Colonic mucosa (tissue), 4 donors: Measurements from ENCODE around the gene CENPB. TPM values are rescaled to one million over a fixed set of nuclear protein-coding genes. Genes with fewer than 3 reads are reported as not detected.

Experiments
- DNase-seq: peaks from one replicate; pipeline ENCODE4 v3.0.0-alpha.2; 2020
- H3K27ac ChIP-seq: fragments of 200-600 bp; one replicate; pipeline ENCODE4 v1.8.0; 2021
- H3K27me3 ChIP-seq: fragments of 200-600 bp; one replicate; pipeline ENCODE4 v1.8.0; 2021
- H3K36me3 ChIP-seq: fragments of 200-600 bp; one replicate; pipeline ENCODE4 v1.8.0; 2021
- H3K4me1 ChIP-seq: fragments of 200-600 bp; one replicate; pipeline ENCODE4 v1.8.0; 2021; ENCODE audit warnings: mild to moderate bottlenecking
- H3K4me3 ChIP-seq: fragments of 200-600 bp; one replicate; pipeline ENCODE4 v1.8.0; 2021
- H3K9ac ChIP-seq, 2 donors: one replicate each; pipeline ENCODE4 v1.7.0; 2013; ENCODE audit warnings: control low read depth in 2 of 2, low read depth in 2 of 2, low read length in 2 of 2
- H3K9me3 ChIP-seq: fragments of 200-600 bp; one replicate; pipeline ENCODE4 v1.8.0; 2021
- intact Hi-C: fragments of 100-400 bp; cut with DNase I; formaldehyde crosslinking; loops from one replicate; pipeline ENCODE4 v1.14.1; 2022
- total RNA-seq, 2 donors: library from RNA; stranded (reverse); fragmentation: NEBNext Ultra II Directional in 1 of 2; extraction: Animal tissue kit (Norgen Biotek cat#: 25700) in 1 of 2; gene quantifications; one replicate each; pipeline ENCODE4 v1.2.1, GENCODE V29; 2021
- TF ChIP-seq, protein P1 (sequence below): fragments of 200-600 bp; IDR thresholded peaks from one replicate; pipeline ENCODE4 v1.8.0; 2022; ENCODE audit warnings: antibody characterized with exemption, mild to moderate bottlenecking
- donor health status: healthy.
- donor health status: DM: no; HTN: no; CAD: no.
- donor health status: DM: no; HTN: no; CAD: no.

CENPB gene
- total RNA-seq, 2 donors from 2014 or later, result 65.6 to 93.3 TPM

DNA sequence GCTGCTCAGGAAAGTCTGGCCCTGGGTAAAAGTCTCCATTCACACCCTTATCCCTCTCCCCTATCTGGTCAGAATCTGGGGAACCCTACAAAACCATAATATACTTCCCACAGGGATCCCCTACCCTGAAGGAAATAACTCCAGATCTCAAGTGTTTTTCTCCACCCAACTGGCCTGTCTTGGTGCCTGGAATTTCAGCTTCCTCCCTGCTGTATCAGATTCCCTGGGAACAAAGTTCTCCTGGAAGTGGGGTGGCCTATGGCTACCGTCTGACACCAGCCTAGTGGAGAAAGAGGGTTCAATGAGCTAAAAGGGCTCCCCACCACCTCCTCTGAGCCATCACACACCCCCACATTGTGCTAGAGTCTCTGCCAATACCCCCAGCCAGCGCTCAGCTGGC, 39.1 kb downstream of the CENPB start:
- no peaks in the 10 kb centered on the region for H3K4me1 ChIP-seq
- intact Hi-C loops, result no loop called here
- TF ChIP-seq, protein P1, sequence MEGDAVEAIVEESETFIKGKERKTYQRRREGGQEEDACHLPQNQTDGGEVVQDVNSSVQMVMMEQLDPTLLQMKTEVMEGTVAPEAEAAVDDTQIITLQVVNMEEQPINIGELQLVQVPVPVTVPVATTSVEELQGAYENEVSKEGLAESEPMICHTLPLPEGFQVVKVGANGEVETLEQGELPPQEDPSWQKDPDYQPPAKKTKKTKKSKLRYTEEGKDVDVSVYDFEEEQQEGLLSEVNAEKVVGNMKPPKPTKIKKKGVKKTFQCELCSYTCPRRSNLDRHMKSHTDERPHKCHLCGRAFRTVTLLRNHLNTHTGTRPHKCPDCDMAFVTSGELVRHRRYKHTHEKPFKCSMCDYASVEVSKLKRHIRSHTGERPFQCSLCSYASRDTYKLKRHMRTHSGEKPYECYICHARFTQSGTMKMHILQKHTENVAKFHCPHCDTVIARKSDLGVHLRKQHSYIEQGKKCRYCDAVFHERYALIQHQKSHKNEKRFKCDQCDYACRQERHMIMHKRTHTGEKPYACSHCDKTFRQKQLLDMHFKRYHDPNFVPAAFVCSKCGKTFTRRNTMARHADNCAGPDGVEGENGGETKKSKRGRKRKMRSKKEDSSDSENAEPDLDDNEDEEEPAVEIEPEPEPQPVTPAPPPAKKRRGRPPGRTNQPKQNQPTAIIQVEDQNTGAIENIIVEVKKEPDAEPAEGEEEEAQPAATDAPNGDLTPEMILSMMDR, result no peak
- H3K27ac ChIP-seq, result no peak overlapping the region
- no peak overlapping the region for H3K9ac ChIP-seq
- no peaks in the 10 kb centered on the region for H3K36me3 ChIP-seq
- H3K4me3 ChIP-seq, result no peak overlapping the region
- DNase-seq, result no peak
- no peaks in the 10 kb centered on the region for H3K9me3 ChIP-seq
- peaks cover 15% of the 10 kb centered on the region for H3K27me3 ChIP-seq

DNA sequence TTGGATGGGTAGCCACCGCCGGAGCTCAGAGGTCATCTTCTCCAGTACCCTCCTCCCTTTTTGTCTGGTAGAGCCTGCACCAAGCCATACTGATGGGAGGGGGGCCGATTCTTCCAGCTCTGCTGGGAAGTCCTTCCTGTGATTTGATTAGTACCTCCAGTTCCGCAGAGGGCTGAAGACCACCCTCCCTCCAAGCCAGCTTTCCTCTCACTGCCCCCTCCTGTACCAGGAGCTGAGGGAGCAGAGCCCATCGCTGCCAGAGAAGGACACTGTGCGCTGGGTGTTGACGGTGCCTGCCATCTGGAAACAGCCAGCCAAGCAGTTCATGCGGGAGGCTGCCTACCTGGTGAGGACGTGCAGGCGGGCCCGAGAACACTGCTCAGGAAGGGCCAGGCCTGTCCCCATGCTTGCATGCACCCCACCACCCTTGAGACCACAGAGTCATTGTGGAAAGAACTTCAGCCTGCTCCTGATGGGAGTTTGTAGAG, 40.8 kb downstream of the CENPB start:
- Histone ChIP-seq H3K4me1 (no peaks in the 10 kb centered on the region), H3K27me3 (peaks cover 10% of the 10 kb centered on the region), H3K36me3 (no peaks in the 10 kb centered on the region), H3K9me3 (no peaks in the 10 kb centered on the region), H3K4me3 (no peak overlapping the region), H3K27ac (no peak overlapping the region), H3K9ac (no peak overlapping the region)
- TF ChIP-seq, protein P1, result no peak
- DNase-seq, result no peak
- intact Hi-C loops, result no loop called here

DNA sequence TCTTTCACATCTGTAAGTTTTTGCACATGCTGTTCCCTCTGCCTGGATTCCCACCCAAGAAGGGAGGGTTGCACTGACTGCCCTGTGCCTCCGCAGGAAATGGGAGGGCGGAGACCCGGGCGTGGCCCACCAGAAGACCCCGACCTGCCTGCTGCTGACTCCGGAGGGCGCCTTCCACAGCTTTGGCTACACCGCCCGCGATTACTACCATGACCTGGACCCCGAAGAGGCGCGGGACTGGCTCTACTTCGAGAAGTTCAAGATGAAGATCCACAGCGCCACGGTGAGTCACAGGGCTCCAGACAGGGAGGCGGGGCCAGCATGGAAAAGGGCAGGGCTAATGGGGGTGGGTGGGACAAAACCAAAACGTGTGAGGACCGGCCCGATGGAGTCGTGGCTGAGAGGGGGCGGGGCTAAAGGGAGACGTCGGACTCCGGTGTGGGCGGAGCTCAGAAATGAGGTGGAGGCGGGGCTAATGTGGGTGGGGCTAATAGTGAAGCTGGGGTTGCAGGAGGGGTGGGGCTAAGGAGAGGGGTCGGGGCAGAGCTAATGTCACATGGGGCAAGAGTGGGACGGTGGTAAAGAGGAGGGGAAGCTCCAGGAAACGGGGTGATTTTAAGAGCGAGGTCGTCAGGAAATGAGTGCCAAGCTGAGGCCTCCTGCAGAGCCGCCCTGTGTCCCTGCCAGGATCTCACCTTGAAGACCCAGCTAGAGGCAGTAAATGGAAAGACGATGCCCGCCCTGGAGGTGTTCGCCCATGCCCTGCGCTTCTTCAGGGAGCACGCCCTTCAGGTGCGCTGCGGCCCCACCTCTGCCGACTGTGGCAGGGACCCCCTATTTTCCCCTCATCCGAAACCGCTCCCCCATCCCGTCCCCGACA, 41.5 kb downstream of the CENPB start:
- Histone ChIP-seq H3K9ac (no peak overlapping the region), H3K4me3 (no peak overlapping the region)
- intact Hi-C loops, result no loop called here

DNA sequence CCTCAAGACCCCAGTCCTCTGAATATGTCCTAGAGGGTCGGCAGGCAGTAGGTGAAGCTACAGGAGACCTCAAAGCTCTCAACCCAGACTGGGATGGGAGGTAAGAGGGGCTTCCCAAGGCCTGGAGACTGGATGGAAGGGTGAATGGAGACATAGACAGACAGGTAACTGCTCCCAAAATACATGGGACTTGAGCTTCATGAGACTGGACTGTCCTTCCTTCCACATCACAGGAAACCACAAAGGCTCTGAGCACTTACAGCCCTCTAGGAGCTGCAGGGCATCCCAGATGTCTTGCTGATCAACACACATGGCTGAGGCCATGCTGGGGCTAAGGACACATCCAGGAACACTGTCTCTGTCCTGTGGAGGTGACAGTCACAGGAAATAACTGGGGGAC, 42.5 kb downstream of the CENPB start:
- H3K27ac ChIP-seq, result no peak overlapping the region
- intact Hi-C loops, result no loop called here
- no peaks in the 10 kb centered on the region for H3K4me1 ChIP-seq
- TF ChIP-seq, protein P1, result no peak
- no peak for DNase-seq
- no peak overlapping the region for H3K4me3 ChIP-seq
- H3K27me3 ChIP-seq, result no peaks in the 10 kb centered on the region
- H3K36me3 ChIP-seq, result no peaks in the 10 kb centered on the region
- H3K9ac ChIP-seq, result no peak overlapping the region
- H3K9me3 ChIP-seq, result no peaks in the 10 kb centered on the region

More for the DNA sequence above, 41.5 kb downstream of the CENPB start:
- Histone ChIP-seq H3K4me1 (no peaks in the 10 kb centered on the region), H3K9me3 (no peaks in the 10 kb centered on the region), H3K36me3 (no peaks in the 10 kb centered on the region), H3K27ac (no peak overlapping the region), H3K27me3 (peaks cover 3% of the 10 kb centered on the region)
- DNase-seq, result peak; percentile 70
- TF ChIP-seq, protein P1, result no peak

DNA sequence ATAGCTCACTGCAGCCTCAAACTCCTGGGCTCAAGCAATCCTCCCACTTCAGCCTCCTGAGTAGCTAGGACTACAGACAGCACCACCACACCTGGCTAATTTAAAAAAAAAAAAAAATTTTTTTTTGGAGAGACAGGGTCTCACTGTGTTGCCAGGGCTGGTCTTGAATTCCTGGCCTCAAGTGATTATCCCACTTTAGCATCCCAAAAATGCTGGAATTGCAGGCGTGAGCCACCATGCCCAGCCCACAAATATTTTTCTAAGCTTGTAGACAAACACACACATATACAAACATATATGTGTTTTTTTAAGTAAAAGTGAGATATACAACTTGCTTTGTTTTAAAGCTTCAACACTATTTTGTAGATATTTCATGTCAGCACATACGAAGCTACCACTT, 43.3 kb downstream of the CENPB start:
- intact Hi-C loops, result no loop called here
- no peak overlapping the region for H3K4me3 ChIP-seq
- no peak overlapping the region for H3K27ac ChIP-seq
- TF ChIP-seq, protein P1, result no peak
- H3K9ac ChIP-seq, result no peak overlapping the region
- no peaks in the 10 kb centered on the region for H3K9me3 ChIP-seq
- H3K4me1 ChIP-seq, result no peaks in the 10 kb centered on the region
- H3K36me3 ChIP-seq, result no peaks in the 10 kb centered on the region
- DNase-seq, result no peak
- H3K27me3 ChIP-seq, result no peaks in the 10 kb centered on the region
